ENCODE measurements around the gene CRHBP.
"Not testable (repeated sequence)": the region's sequence is repeated elsewhere in the genome, so short reads cannot be mapped to it uniquely, and the experiment has no call there.

The CRHBP gene

GRCh38 chr5:76952795-76953536 lies at the start of gene CRHBP:
CRHBP (plus strand) TSS chr5:76953045; CDS start chr5:76953135, 90 bp downstream.
- Mint-ChIP-seq H3K36me3 (ENCODE audit: low read depth) (no peaks in the 10 kb centered on the region), H3K27ac (no peak within 1 kb of the TSS), H3K4me3 (peak within 1 kb of the TSS; percentile 24), H3K9me3 (no peaks in the 10 kb centered on the region), H3K4me1 (peaks cover 5% of the 10 kb centered on the region), H3K27me3 (peaks cover 37% of the 10 kb centered on the region)
- no peak for DNase-seq
- no peak for ATAC-seq

- H3K27ac Mint-ChIP-seq, result no peak overlapping the region
- ATAC-seq (no peak), DNase-seq (no peak)
Observed at GRCh38 chr5:76908166-76908565, 44.7 kb upstream of the CRHBP start.

GRCh38 chr5:76910344-76910933 lies 42.4 kb upstream of the CRHBP start:
- not testable (repeated sequence) for H3K27me3 Mint-ChIP-seq; H3K4me3 Mint-ChIP-seq; H3K4me1 Mint-ChIP-seq; ATAC-seq; H3K9me3 Mint-ChIP-seq; DNase-seq; H3K36me3 Mint-ChIP-seq (ENCODE audit: low read depth); H3K27ac Mint-ChIP-seq

More at GRCh38 chr5:76908166-76908565, 44.7 kb upstream of the CRHBP start:
- no peak overlapping the region for H3K4me3 Mint-ChIP-seq
- H3K4me1 Mint-ChIP-seq, result no peaks in the 10 kb centered on the region
- H3K36me3 Mint-ChIP-seq (ENCODE audit: low read depth), result no peaks in the 10 kb centered on the region
- peaks cover 3% of the 10 kb centered on the region for H3K9me3 Mint-ChIP-seq
- no peaks in the 10 kb centered on the region for H3K27me3 Mint-ChIP-seq

- ATAC-seq, result not testable (repeated sequence)
Observed at GRCh38 chr5:76914671-76915070, 38.2 kb upstream of the CRHBP start.

GRCh38 chr5:76918539-76918938 lies 34.3 kb upstream of the CRHBP start:
- H3K27me3 Mint-ChIP-seq, result peaks cover 5% of the 10 kb centered on the region
- H3K4me1 Mint-ChIP-seq, result no peaks in the 10 kb centered on the region
- no peak overlapping the region for H3K4me3 Mint-ChIP-seq
- ATAC-seq (no peak), DNase-seq (no peak)
- no peaks in the 10 kb centered on the region for H3K36me3 Mint-ChIP-seq (ENCODE audit: low read depth)
- peaks cover 5% of the 10 kb centered on the region for H3K9me3 Mint-ChIP-seq
- H3K27ac Mint-ChIP-seq, result no peak overlapping the region

More at GRCh38 chr5:76914671-76915070, 38.2 kb upstream of the CRHBP start:
- not testable (repeated sequence) for H3K4me3 Mint-ChIP-seq; H3K27ac Mint-ChIP-seq; DNase-seq; H3K36me3 Mint-ChIP-seq (ENCODE audit: low read depth); H3K27me3 Mint-ChIP-seq; H3K9me3 Mint-ChIP-seq; H3K4me1 Mint-ChIP-seq

- no peak overlapping the region for H3K27ac Mint-ChIP-seq
- H3K27me3 Mint-ChIP-seq, result peaks cover 1% of the 10 kb centered on the region
- no peak for ATAC-seq
- no peaks in the 10 kb centered on the region for H3K4me1 Mint-ChIP-seq
- no peak for DNase-seq
- H3K9me3 Mint-ChIP-seq, result no peaks in the 10 kb centered on the region
- H3K36me3 Mint-ChIP-seq (ENCODE audit: low read depth), result no peaks in the 10 kb centered on the region
- no peak overlapping the region for H3K4me3 Mint-ChIP-seq
Observed at GRCh38 chr5:76920491-76920890, 32.4 kb upstream of the CRHBP start.

- ATAC-seq (no peak), DNase-seq (no peak)
- Mint-ChIP-seq H3K9me3 (no peaks in the 10 kb centered on the region), H3K4me1 (no peaks in the 10 kb centered on the region), H3K27me3 (peaks cover 8% of the 10 kb centered on the region), H3K27ac (no peak overlapping the region), H3K4me3 (no peak overlapping the region), H3K36me3 (ENCODE audit: low read depth) (no peaks in the 10 kb centered on the region)
Observed at GRCh38 chr5:76926329-76927105, 26.3 kb upstream of the CRHBP start.

GRCh38 chr5:76927961-76928360 lies 24.9 kb upstream of the CRHBP start:
- Mint-ChIP-seq H3K9me3 (no peaks in the 10 kb centered on the region), H3K27ac (no peak overlapping the region), H3K36me3 (ENCODE audit: low read depth) (no peaks in the 10 kb centered on the region), H3K4me3 (no peak overlapping the region), H3K4me1 (no peaks in the 10 kb centered on the region), H3K27me3 (peaks cover 9% of the 10 kb centered on the region)
- ATAC-seq, result no peak
- DNase-seq, result no peak

- peaks cover 9% of the 10 kb centered on the region for H3K27me3 Mint-ChIP-seq
- H3K4me3 Mint-ChIP-seq, result no peak overlapping the region
- H3K9me3 Mint-ChIP-seq, result no peaks in the 10 kb centered on the region
- ATAC-seq (no peak), DNase-seq (no peak)
- no peaks in the 10 kb centered on the region for H3K4me1 Mint-ChIP-seq
- no peak overlapping the region for H3K27ac Mint-ChIP-seq
- no peaks in the 10 kb centered on the region for H3K36me3 Mint-ChIP-seq (ENCODE audit: low read depth)
Observed at GRCh38 chr5:76930083-76930482, 22.8 kb upstream of the CRHBP start.

- H3K4me1 Mint-ChIP-seq, result peaks cover 2% of the 10 kb centered on the region
- ATAC-seq, result no peak
- DNase-seq, result no peak
- H3K27me3 Mint-ChIP-seq, result peaks cover 2% of the 10 kb centered on the region
- H3K4me3 Mint-ChIP-seq, result no peak overlapping the region
- H3K27ac Mint-ChIP-seq, result no peak overlapping the region
- peaks cover 1% of the 10 kb centered on the region for H3K36me3 Mint-ChIP-seq (ENCODE audit: low read depth)
- peaks cover 9% of the 10 kb centered on the region for H3K9me3 Mint-ChIP-seq
Observed at GRCh38 chr5:76938177-76938576, 14.7 kb upstream of the CRHBP start.

GRCh38 chr5:76941000-76941399 lies 11.8 kb upstream of the CRHBP start:
- Mint-ChIP-seq H3K4me3 (no peak overlapping the region), H3K4me1 (peaks cover 2% of the 10 kb centered on the region), H3K27me3 (peaks cover 5% of the 10 kb centered on the region), H3K9me3 (peaks cover 9% of the 10 kb centered on the region), H3K36me3 (ENCODE audit: low read depth) (peaks cover 1% of the 10 kb centered on the region), H3K27ac (no peak overlapping the region)
- DNase-seq (no peak), ATAC-seq (no peak)

GRCh38 chr5:76941442-76941841 lies 11.4 kb upstream of the CRHBP start:
- Mint-ChIP-seq H3K36me3 (ENCODE audit: low read depth) (peaks cover 1% of the 10 kb centered on the region), H3K27ac (no peak overlapping the region), H3K9me3 (peaks cover 9% of the 10 kb centered on the region), H3K27me3 (peaks cover 8% of the 10 kb centered on the region), H3K4me1 (peaks cover 2% of the 10 kb centered on the region), H3K4me3 (no peak overlapping the region)
- DNase-seq (no peak), ATAC-seq (no peak)

- Mint-ChIP-seq H3K27ac (no peak overlapping the region), H3K9me3 (peaks cover 9% of the 10 kb centered on the region), H3K4me1 (peaks cover 2% of the 10 kb centered on the region), H3K27me3 (peaks cover 11% of the 10 kb centered on the region), H3K36me3 (ENCODE audit: low read depth) (peaks cover 1% of the 10 kb centered on the region), H3K4me3 (no peak overlapping the region)
- DNase-seq (no peak), ATAC-seq (peak; percentile 40)
Observed at GRCh38 chr5:76942581-76942980, 10.3 kb upstream of the CRHBP start.

- DNase-seq (no peak), ATAC-seq (no peak)
- H3K36me3 Mint-ChIP-seq (ENCODE audit: low read depth), result peaks cover 1% of the 10 kb centered on the region
- H3K27me3 Mint-ChIP-seq, result peaks cover 11% of the 10 kb centered on the region
- peaks cover 9% of the 10 kb centered on the region for H3K9me3 Mint-ChIP-seq
- H3K4me3 Mint-ChIP-seq, result no peak overlapping the region
- no peak overlapping the region for H3K27ac Mint-ChIP-seq
- no peaks in the 10 kb centered on the region for H3K4me1 Mint-ChIP-seq
Observed at GRCh38 chr5:76943006-76943405, 9.8 kb upstream of the CRHBP start.

- peaks cover 11% of the 10 kb centered on the region for H3K27me3 Mint-ChIP-seq
- H3K4me1 Mint-ChIP-seq, result no peaks in the 10 kb centered on the region
- ATAC-seq (no peak), DNase-seq (no peak)
- no peak overlapping the region for H3K4me3 Mint-ChIP-seq
- peaks cover 1% of the 10 kb centered on the region for H3K36me3 Mint-ChIP-seq (ENCODE audit: low read depth)
- no peak overlapping the region for H3K27ac Mint-ChIP-seq
- H3K9me3 Mint-ChIP-seq, result peaks cover 9% of the 10 kb centered on the region
Observed at GRCh38 chr5:76944638-76945037, 8.2 kb upstream of the CRHBP start.

Data from activated naive CD8-positive, alpha-beta T cell treated with anti-CD3 and anti-CD28 coated beads, Interleukin-2, amount 50 U/mL, for 24 hours (primary cell).